ENCODE data around the gene ZNF276.

Gene ZNF276

DNA sequence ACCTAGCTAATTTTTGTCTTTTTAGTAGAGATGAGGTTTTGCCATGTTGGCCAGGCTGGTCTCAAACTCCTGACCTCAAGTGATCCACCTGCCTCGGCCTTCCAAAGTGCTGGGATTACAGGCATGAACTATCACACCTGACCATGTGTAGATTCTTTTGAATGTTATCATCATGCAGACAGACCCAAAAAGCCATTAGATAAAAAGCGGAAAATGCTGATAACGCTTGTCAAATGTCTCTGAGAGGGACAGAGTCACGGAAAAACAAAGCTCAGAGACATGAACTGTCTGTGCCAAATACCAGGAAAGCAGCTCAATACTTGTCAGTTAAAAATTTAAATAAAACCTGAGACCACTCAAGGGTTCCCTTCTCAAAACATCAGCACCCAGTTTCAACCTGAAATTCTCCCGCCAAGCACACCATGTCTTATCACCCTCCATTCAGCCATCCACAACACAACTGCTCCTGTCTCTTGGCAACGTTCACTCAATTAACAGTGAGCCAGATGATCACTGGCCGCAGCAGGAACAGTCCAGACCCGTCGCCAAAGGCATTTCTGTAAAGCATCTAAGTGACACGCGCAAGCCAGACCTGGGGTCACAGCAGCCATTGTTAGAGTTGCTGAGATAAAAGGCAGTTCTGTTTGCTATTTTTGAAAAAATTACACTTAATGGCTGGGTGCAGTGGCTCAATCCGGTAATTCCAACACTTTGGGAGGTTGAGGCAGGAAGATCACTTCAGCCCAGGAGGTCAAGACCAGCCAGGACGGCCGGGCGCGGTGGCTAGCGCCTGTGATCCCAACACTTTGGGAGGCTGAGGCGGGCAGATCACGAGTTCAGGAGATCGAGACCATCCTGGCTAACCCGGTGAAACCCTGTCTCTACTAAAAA lies 65.4 kb downstream of the ZNF276 start:
- Histone ChIP-seq H3K4me1 (ENCODE audit: insufficient read depth, low read length) (no peaks in the 10 kb centered on the region), H3K9me3 (ENCODE audit: control insufficient read depth, insufficient read depth, low read length) (no peaks in the 10 kb centered on the region), H3K36me3 (ENCODE audit: insufficient read depth, low read length) (peaks cover 19% of the 10 kb centered on the region), H3K9ac (ENCODE audit: low read depth, low read length) (no peak overlapping the region)

DNA sequence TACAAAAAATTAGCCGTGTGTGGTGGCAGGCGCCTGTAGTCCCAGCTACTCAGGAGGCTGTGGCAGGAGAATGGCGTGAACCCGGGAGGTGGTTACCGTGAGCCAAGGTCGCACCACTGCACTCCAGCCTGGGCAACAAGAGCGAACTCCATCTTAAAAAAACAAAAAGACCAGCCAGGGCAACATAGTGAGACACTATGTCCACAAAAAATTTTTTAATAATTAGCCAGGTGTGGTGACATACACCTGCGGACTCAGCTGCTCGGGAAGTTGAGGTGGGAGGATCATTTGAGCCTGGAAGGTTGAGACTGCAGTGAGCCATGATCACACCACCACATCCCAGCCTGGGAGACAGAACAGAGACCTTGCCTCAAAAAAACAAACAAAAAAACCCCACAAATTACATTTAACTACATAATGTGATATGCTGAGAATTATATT lies 66.0 kb downstream of the ZNF276 start:
- H3K4me1 ChIP-seq (ENCODE audit: insufficient read depth, low read length), result no peaks in the 10 kb centered on the region
- no peaks in the 10 kb centered on the region for H3K9me3 ChIP-seq (ENCODE audit: control insufficient read depth, insufficient read depth, low read length)
- peaks cover 26% of the 10 kb centered on the region for H3K36me3 ChIP-seq (ENCODE audit: insufficient read depth, low read length)
- H3K9ac ChIP-seq (ENCODE audit: low read depth, low read length), result no peak overlapping the region
